AG04450 (cell line): Measurements from ENCODE around the gene ACTN4. TPM values are rescaled to one million over a fixed set of nuclear protein-coding genes. Genes with fewer than 3 reads are reported as not detected.

ENCODE experiments used
- CTCF ChIA-PET: fragments of 300-600, 350-600 bp; formaldehyde crosslinking; extraction: SDS; loops from one replicate; lab custom pipeline; 2022; ENCODE audit warnings: antibody characterized with exemption, inconsistent platforms; lab: Charles Lee
- POLR2A ChIA-PET: fragments of 350-600 bp; formaldehyde crosslinking; extraction: SDS; loops from one replicate; lab custom pipeline; 2021; ENCODE audit warnings: antibody characterized with exemption, inconsistent platforms; lab: Yijun Ruan, JAX
- DNase-seq: peaks from one replicate; pipeline ENCODE4 v3.0.0-alpha.2; 2011; ENCODE audit warnings: low read depth, low spot score
- H3K27ac ChIP-seq: one replicate; pipeline ENCODE4 v1.5.1; 2012; ENCODE audit warnings: low read depth, low read length, control low read depth
- H3K27me3 ChIP-seq: one replicate; pipeline ENCODE4 v1.6.0; 2012; ENCODE audit warnings: low read length; ENCODE audit not compliant: control insufficient read depth, insufficient read depth
- H3K4me3 ChIP-seq: 2 replicates; pipeline ENCODE4 v1.5.1; 2011; ENCODE audit warnings: mild to moderate bottlenecking, low read depth, low read length, control low read depth
- H3K9me3 ChIP-seq: 2 replicates; pipeline ENCODE4 v1.5.1; 2012; ENCODE audit warnings: low read length; ENCODE audit not compliant: control insufficient read depth, insufficient read depth
- CTCF ChIP-seq: IDR thresholded peaks from 2 replicates; pipeline ENCODE4 v1.5.1; 2011; ENCODE audit warnings: low read depth, low read length, control low read depth, inconsistent platforms
- polyA plus RNA-seq: library from polyadenylated mRNA; depleted of rRNA; stranded (reverse); fragments of >200 nt; gene quantifications from 2 replicates; pipeline ENCODE4 v1.2.3, GENCODE V29; 2011

Gene ACTN4
- polyA plus RNA-seq, 1 experiment: 300 TPM

- Histone ChIP-seq H3K4me3 (no peak overlapping the region; the same call in 1 of the 2 replicates), H3K27me3 (no peaks in the 10 kb centered on the region), H3K9me3 (no peaks in the 10 kb centered on the region), H3K27ac (peak overlapping the region; percentile 70)
- CTCF ChIA-PET: no interaction called here
- no peak for TF ChIP-seq CTCF
- no peak for DNase-seq
- POLR2A ChIA-PET: interaction anchor here (1.0 kb wide), 1 partner anchor 35 kb away, joined by 3 read pairs; no protein-coding TSS in a partner anchor
Measured at GRCh38 chr19:38676023-38676877, 28.8 kb downstream of the ACTN4 start.

- Histone ChIP-seq H3K4me3 (no peak overlapping the region; the same call in 1 of the 2 replicates), H3K27me3 (no peaks in the 10 kb centered on the region), H3K9me3 (no peaks in the 10 kb centered on the region), H3K27ac (peak overlapping the region; percentile 70)
- ChIA-PET POLR2A (no interaction called here), CTCF (no interaction called here)
- no peak for DNase-seq
- no peak for TF ChIP-seq CTCF
Measured at GRCh38 chr19:38676878-38677646, 29.6 kb downstream of the ACTN4 start.

GRCh38 chr19:38678217-38678890, 30.9 kb downstream of the ACTN4 start:
- POLR2A ChIA-PET: interaction anchor here (0.5 to 0.6 kb wide), 2 partner anchors 31 to 41 kb away, joined by 3 read pairs; no protein-coding TSS in a partner anchor
- H3K9me3 ChIP-seq: peaks cover 4% of the 10 kb centered on the region; the same call in 1 of the 2 replicates
- no peak for DNase-seq
- CTCF ChIA-PET: no interaction called here
- TF ChIP-seq CTCF: no peak
- no peaks in the 10 kb centered on the region for H3K27me3 ChIP-seq
- no peak overlapping the region for H3K4me3 ChIP-seq
- no peak overlapping the region for H3K27ac ChIP-seq

- no peaks in the 10 kb centered on the region for H3K27me3 ChIP-seq
- DNase-seq: no peak
- no peak overlapping the region for H3K27ac ChIP-seq
- ChIA-PET CTCF (no interaction called here), POLR2A (no interaction called here)
- peaks cover 4% of the 10 kb centered on the region; the same call in 1 of the 2 replicates for H3K9me3 ChIP-seq
- no peak overlapping the region for H3K4me3 ChIP-seq
- no peak for TF ChIP-seq CTCF
Measured at GRCh38 chr19:38678891-38679494, 31.5 kb downstream of the ACTN4 start.
